MM.1S (cell line): Measurements from ENCODE around the gene AQP12A.

Experiments used
- EZH2 ChIP-seq: fragments of 300-600 bp; sonication (generic); optimal IDR thresholded peaks from 2 replicates; pipeline ENCODE3; 2017; ENCODE audit warnings: low read depth, mild to moderate bottlenecking, antibody characterized with exemption, low read length, mixed read lengths
- EZH2phosphoT487 ChIP-seq: fragments of 300-600 bp; sonication (generic); IDR thresholded peaks from 2 replicates; pipeline ENCODE4 v1.6.1; 2018; ENCODE audit warnings: antibody characterized with exemption, low read length
- TF ChIP-seq, protein P1 (sequence below): fragments of 300-600 bp; sonication (generic); IDR thresholded peaks from 2 replicates; pipeline ENCODE4 v1.5.1; 2016; ENCODE audit warnings: antibody characterized with exemption, low read length, mixed read lengths

DNA sequence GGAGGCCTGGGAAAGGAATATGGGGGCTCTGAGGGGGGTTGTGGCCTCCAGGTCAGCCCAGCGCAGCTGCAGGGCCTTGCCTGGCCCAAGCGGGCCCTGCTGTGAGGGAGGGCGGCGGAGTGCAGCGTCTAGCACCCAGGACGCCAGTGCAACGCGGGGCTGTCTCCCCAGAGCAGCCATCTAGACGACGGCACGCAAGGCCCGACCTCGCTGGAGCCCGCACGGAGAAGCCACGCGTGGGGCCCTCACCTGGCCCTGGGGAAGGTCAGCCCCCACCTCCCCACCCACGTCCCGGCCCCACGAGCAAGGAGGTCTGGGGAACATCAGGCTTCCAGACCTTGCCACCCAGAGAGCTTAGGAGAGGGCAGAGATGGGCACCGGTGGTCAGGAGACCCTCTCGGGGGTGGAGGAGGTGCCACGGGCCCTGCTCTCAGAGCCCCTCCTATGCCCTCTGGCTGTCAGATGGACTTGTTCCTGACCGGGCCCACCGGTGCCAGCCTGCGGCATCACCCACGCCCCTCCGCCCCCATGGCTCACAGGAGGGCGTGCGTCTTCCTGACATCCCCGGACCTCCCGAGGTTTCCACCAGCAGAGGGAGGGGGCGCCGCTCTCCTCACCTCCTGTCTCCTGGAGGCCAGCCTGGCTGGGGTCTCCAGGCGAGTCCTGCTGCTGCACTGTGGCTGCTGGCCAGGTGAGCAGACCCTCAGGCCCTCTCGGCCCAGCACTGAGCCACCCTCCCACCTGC, 49.4 kb upstream of the AQP12A start:
- TF ChIP-seq, protein P1, sequence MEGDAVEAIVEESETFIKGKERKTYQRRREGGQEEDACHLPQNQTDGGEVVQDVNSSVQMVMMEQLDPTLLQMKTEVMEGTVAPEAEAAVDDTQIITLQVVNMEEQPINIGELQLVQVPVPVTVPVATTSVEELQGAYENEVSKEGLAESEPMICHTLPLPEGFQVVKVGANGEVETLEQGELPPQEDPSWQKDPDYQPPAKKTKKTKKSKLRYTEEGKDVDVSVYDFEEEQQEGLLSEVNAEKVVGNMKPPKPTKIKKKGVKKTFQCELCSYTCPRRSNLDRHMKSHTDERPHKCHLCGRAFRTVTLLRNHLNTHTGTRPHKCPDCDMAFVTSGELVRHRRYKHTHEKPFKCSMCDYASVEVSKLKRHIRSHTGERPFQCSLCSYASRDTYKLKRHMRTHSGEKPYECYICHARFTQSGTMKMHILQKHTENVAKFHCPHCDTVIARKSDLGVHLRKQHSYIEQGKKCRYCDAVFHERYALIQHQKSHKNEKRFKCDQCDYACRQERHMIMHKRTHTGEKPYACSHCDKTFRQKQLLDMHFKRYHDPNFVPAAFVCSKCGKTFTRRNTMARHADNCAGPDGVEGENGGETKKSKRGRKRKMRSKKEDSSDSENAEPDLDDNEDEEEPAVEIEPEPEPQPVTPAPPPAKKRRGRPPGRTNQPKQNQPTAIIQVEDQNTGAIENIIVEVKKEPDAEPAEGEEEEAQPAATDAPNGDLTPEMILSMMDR = no peak
- TF ChIP-seq EZH2 (no peak), EZH2phosphoT487 (no peak)
